GM18502 (cell line): ENCODE data around the gene MMP23B.
"Not testable (repeated sequence)": the region's sequence is repeated elsewhere in the genome, so short reads cannot be mapped to it uniquely, and the experiment has no call there.

Source experiments
- ATAC-seq: cut with Tn5 transposase; IDR thresholded peaks from one replicate; pipeline ENCODE4 v1.9.1; 2021; ENCODE audit warnings: mild to moderate bottlenecking; ENCODE audit not compliant: unreplicated experiment, poor library complexity

MMP23B gene

GRCh38 chr1:1631782-1632420 lies at the start of gene MMP23B:
Gene MMP23B (plus strand): TSS chr1:1632173. CDS start chr1:1632219, 46 bp downstream.
- ATAC-seq, result no peak

GRCh38 chr1:1582585-1583346 lies 49.2 kb upstream of the MMP23B start:
- ATAC-seq, result no peak

- ATAC-seq, result no peak
Observed at GRCh38 chr1:1583347-1584010, 48.5 kb upstream of the MMP23B start.

- ATAC-seq, result no peak
Observed at GRCh38 chr1:1591452-1591851, 40.5 kb upstream of the MMP23B start.

GRCh38 chr1:1593834-1594601 lies 38.0 kb upstream of the MMP23B start:
- no peak for ATAC-seq

GRCh38 chr1:1594602-1595260 lies 37.2 kb upstream of the MMP23B start:
- ATAC-seq, result no peak

- not testable (repeated sequence) for ATAC-seq
Observed at GRCh38 chr1:1595341-1595740, 36.6 kb upstream of the MMP23B start.

GRCh38 chr1:1596493-1597274 lies 35.3 kb upstream of the MMP23B start:
- ATAC-seq, result no peak

GRCh38 chr1:1597275-1597930 lies 34.6 kb upstream of the MMP23B start:
- no peak for ATAC-seq

- ATAC-seq, result no peak
Observed at GRCh38 chr1:1598051-1598719, 33.8 kb upstream of the MMP23B start.

- ATAC-seq, result no peak
Observed at GRCh38 chr1:1598720-1599029, 33.3 kb upstream of the MMP23B start.

- no peak for ATAC-seq
Observed at GRCh38 chr1:1599030-1599934, 32.7 kb upstream of the MMP23B start.

GRCh38 chr1:1599935-1600860 lies 31.8 kb upstream of the MMP23B start, which contains the start of gene FNDC10:
Gene FNDC10 (minus strand): TSS chr1:1600135. CDS start chr1:1600015, 120 bp downstream.
- ATAC-seq, result no peak

GRCh38 chr1:1600861-1601563 lies 31.0 kb upstream of the MMP23B start:
- no peak for ATAC-seq

- no peak for ATAC-seq
Observed at GRCh38 chr1:1601564-1602303, 30.2 kb upstream of the MMP23B start.
